ENCODE measurements around the gene CYB5D1. TPM values are rescaled to one million over a fixed set of nuclear protein-coding genes. Genes with fewer than 3 reads are reported as not detected.

The CYB5D1 gene
- total and polyA plus RNA-seq, 2 of the 8 experiments (the other 6 are each of a cell fraction or from before 2014, with no cell fraction given), result 11.0 to 18.0 TPM

- no peaks in the 10 kb centered on the region for H3K79me2 ChIP-seq (ENCODE audit: control insufficient read depth in 1 of 2, insufficient read depth in 2 of 2, low read length in 2 of 2)
- no peak within 1 kb of the TSS for H2BK120ac ChIP-seq (replicated peaks; ENCODE audit: low read depth, low read length)
- H2AFZ ChIP-seq (ENCODE audit: low read length), result no peak within 1 kb of the TSS
- H3K4me2 ChIP-seq (ENCODE audit: insufficient read depth in 1 of 2, low read depth in 2 of 2, low read length in 2 of 2), result peak within 1 kb of the TSS; percentile 84 to 93
- H4K20me1 ChIP-seq (replicated peaks in 1 of 2; ENCODE audit: control insufficient read depth in 1 of 2, insufficient read depth in 2 of 2, low read length in 2 of 2), result peaks cover 0 to 3% of the 10 kb centered on the region in 2 experiments
- H3K23ac ChIP-seq (ENCODE audit: insufficient read length), result no peak within 1 kb of the TSS
- H2BK12ac ChIP-seq (ENCODE audit: low read depth, low read length), result peak within 1 kb of the TSS; percentile 27; the same call in 1 of the 2 replicates
- H4K8ac ChIP-seq (ENCODE audit: extremely low read depth, insufficient read depth, low read length), result no peak within 1 kb of the TSS
- H3K27me3 ChIP-seq (replicated peaks in 1 of 4; ENCODE audit: control insufficient read depth in 3 of 4, extremely low read depth in 1 of 4, insufficient read depth in 3 of 4, low read length in 3 of 4), result peaks cover 4 to 45% (median 37%) of the 10 kb centered on the region in 4 experiments
- DNase-seq (ENCODE audit: low read depth in 1 of 2, low spot score in 2 of 2) (peak in 1 of 2 experiments; percentile 92), FAIRE-seq (no peak)
- H2BK15ac ChIP-seq (ENCODE audit: low read length), result peak within 1 kb of the TSS; percentile 75
- no peak within 1 kb of the TSS for H3K4ac ChIP-seq (replicated peaks; ENCODE audit: insufficient read length, low read depth, low read length)
- no peak within 1 kb of the TSS for H3K14ac ChIP-seq (ENCODE audit: insufficient read length)
- no peaks in the 10 kb centered on the region for H3K79me1 ChIP-seq (ENCODE audit: low read depth, low read length)
- no peaks in the 10 kb centered on the region for H3K36me3 ChIP-seq (ENCODE audit: control insufficient read depth in 2 of 4, insufficient read depth in 4 of 4, low read length in 3 of 4)
- peak within 1 kb of the TSS; percentile 1; the same call in 1 of the 2 replicates for H2AK5ac ChIP-seq (ENCODE audit: low read depth, low read length)
- H3K56ac ChIP-seq (replicated peaks; ENCODE audit: insufficient read length, low read depth, low read length), result no peak within 1 kb of the TSS
- peaks cover 25% of the 10 kb centered on the region for H3K23me2 ChIP-seq (ENCODE audit: low read depth, low read length)
- no peaks in the 10 kb centered on the region for H3K9me3 ChIP-seq (ENCODE audit: insufficient read depth in 2 of 2, low read depth in 1 of 2, low read length in 1 of 2)
- H2BK20ac ChIP-seq (ENCODE audit: low read length), result no peak within 1 kb of the TSS
- ChIA-PET CTCF (ENCODE audit: partially characterized antibody) (interaction anchor here (0.7 to 5.9 kb wide), 21 partner anchors 10 to 226 kb away, joined by 3 to 44 read pairs (median 4); partner anchors contain the start of genes KCNAB3, NAA38, RNF227 and TMEM88), POLR2A (ENCODE audit: partially characterized antibody) (interaction anchor here (0.6 to 4.6 kb wide), 6 partner anchors 8 to 92 kb away, joined by 3 to 33 read pairs (median 7); partner anchors contain the start of genes NAA38 and TMEM88)
- H3K9ac ChIP-seq (replicated peaks in 1 of 4; ENCODE audit: extremely low read depth in 1 of 4, low read depth in 3 of 4, low read length in 3 of 4), result no peak within 1 kb of the TSS
- WGBS, 2 experiments (ENCODE audit: extremely low coverage in 1 of 2, insufficient coverage in 1 of 2, insufficient read length in 1 of 2, insufficient replicate concordance in 2 of 2, low coverage in 1 of 2, low lambda C conversion rate in 2 of 2, missing lambda C conversion rate in 1 of 2), result 2% methylated on average over 29 of the region's 49 CpGs; no CpG with 5 or more reads in 1 of the 2 experiments
- peak within 1 kb of the TSS; percentile 70 to 77 (median 74) for H3K4me3 ChIP-seq (ENCODE audit: extremely low read depth in 1 of 4, insufficient read depth in 2 of 4, low read depth in 3 of 4, low read length in 4 of 4)
- H4K91ac ChIP-seq (replicated peaks; ENCODE audit: insufficient read length, low read length), result peak within 1 kb of the TSS; percentile 15
- H3K4me1 ChIP-seq (replicated peaks in 1 of 4; ENCODE audit: control insufficient read depth in 3 of 4, insufficient read depth in 4 of 4, low read length in 3 of 4), result peaks cover 5 to 24% (median 13%) of the 10 kb centered on the region in 4 experiments
- peak within 1 kb of the TSS; percentile 49; the same call in 1 of the 2 replicates for H2BK5ac ChIP-seq (ENCODE audit: low read depth, low read length)
- no peak within 1 kb of the TSS for H4K5ac ChIP-seq (ENCODE audit: insufficient read length, low read depth, low read length)
- H3K27ac ChIP-seq (ENCODE audit: low read depth, low read length), result peak within 1 kb of the TSS; percentile 85
- H3K18ac ChIP-seq (ENCODE audit: extremely low read depth, low read length), result no peak within 1 kb of the TSS; the same call in 1 of the 2 replicates
- no peak for TF ChIP-seq USF2 (IDR thresholded peaks at IDR 0.05; ENCODE audit: low read length)
- TF ChIP-seq SP1 (IDR thresholded peaks at IDR 0.05; ENCODE audit: low read depth, low read length), result 0 out of 2 replicates have a peak, but pooled peaks have one; percentile 6
- TF ChIP-seq ZNF274 (IDR thresholded peaks at IDR 0.05; ENCODE audit: borderline replicate concordance, extremely low read depth, low read length), result no peak
- TF ChIP-seq FOSL1 (IDR thresholded peaks at IDR 0.05; ENCODE audit: insufficient read depth, low read depth, low read length), result no peak
- no peak for TF ChIP-seq SUZ12 (IDR thresholded peaks at IDR 0.05; ENCODE audit: low read length)
- no peak for TF ChIP-seq RNF2 (IDR thresholded peaks at IDR 0.05; ENCODE audit: borderline replicate concordance, low read depth, low read length, missing control alignments, poor library complexity, severe bottlenecking)
- TF ChIP-seq SAP30 (IDR thresholded peaks at IDR 0.05; ENCODE audit: insufficient read depth, insufficient replicate concordance, low read length), result peak; percentile 11
- TF ChIP-seq SIRT6 (IDR thresholded peaks at IDR 0.05; ENCODE audit: low read length), result no peak
- TF ChIP-seq RAD21 (IDR thresholded peaks at IDR 0.05 in 1 of 2, conservative IDR thresholded peaks at IDR 0.05 in 1 of 2; ENCODE audit: low read depth in 2 of 2, low read length in 2 of 2), result no peak
These were observed 23.8 kb upstream of the CYB5D1 start, which contains the start of gene KDM6B for GRCh38 chr17:7833795-7834541. KDM6B (plus strand) TSS chr17:7834217; CDS start chr17:7845555, 11,338 bp downstream.

Data from H1 (cell line).